HEK293 (cell line): ENCODE measurements around the gene CRYZ.

ENCODE experiments used
- CTCF ChIA-PET: fragments of 350-600 bp; formaldehyde crosslinking; extraction: SDS; loops from one replicate; lab custom pipeline; 2021; ENCODE audit warnings: antibody characterized with exemption; lab: Yijun Ruan, JAX
- POLR2A ChIA-PET: fragments of 300-600 bp; formaldehyde crosslinking; extraction: SDS; loops from one replicate; lab custom pipeline; 2020; ENCODE audit warnings: antibody characterized with exemption, inconsistent platforms; lab: Yijun Ruan, JAX
- H3K27ac ChIP-seq: fragments of 200-500 bp; sonication (Bioruptor generic); 2 replicates; pipeline ENCODE4 v1.5.1; 2014; ENCODE audit warnings: low read depth, low read length, control low read depth, inconsistent platforms; ENCODE audit errors: extremely low read depth
- H3K36me3 ChIP-seq, 2 experiments: fragments of 200-500 bp in 1 of 2; sonication (Bioruptor generic) in 1 of 2; 1 replicate in 1 of 2; 2 replicates in 1 of 2; pipeline ENCODE4 v1.5.1; 2014 to 2017; ENCODE audit warnings: inconsistent platforms in 2 of 2, low read length in 2 of 2; ENCODE audit not compliant: control insufficient read depth in 2 of 2, insufficient read depth in 1 of 2
- H3K4me1 ChIP-seq: fragments of 200-500 bp; sonication (Bioruptor generic); 2 replicates; pipeline ENCODE4 v1.5.1; 2014; ENCODE audit warnings: mild to moderate bottlenecking, low read length, inconsistent platforms; ENCODE audit not compliant: control insufficient read depth, insufficient read depth
- H3K4me3 ChIP-seq: 2 replicates; pipeline ENCODE4 v1.5.1; 2011; ENCODE audit warnings: low read depth, mild to moderate bottlenecking, control low read depth, low read length, moderate library complexity
- H3K9me3 ChIP-seq: fragments of 200-500 bp; sonication (Bioruptor generic); 2 replicates; pipeline ENCODE4 v1.5.1; 2014; ENCODE audit warnings: low read depth, low read length, inconsistent platforms; ENCODE audit not compliant: control insufficient read depth, insufficient read depth
- BCL11A ChIP-seq: fragments of 450-650 bp; formaldehyde crosslinking; IDR thresholded peaks from 2 replicates; pipeline ENCODE4 v1.5.1; 2016; ENCODE audit warnings: low read depth, missing biosample characterization, missing genetic modification characterization
- CTCF ChIP-seq: fragments of 450-650 bp; formaldehyde crosslinking; IDR thresholded peaks from 2 replicates; pipeline ENCODE4 v1.5.1; 2016; ENCODE audit warnings: missing biosample characterization, missing genetic modification characterization
- GLI2 ChIP-seq: fragments of 450-650 bp; formaldehyde crosslinking; IDR thresholded peaks from 2 replicates; pipeline ENCODE4; 2017; ENCODE audit warnings: missing biosample characterization, missing genetic modification characterization, low read depth, borderline replicate concordance
- KLF8 ChIP-seq: fragments of 450-650 bp; formaldehyde crosslinking; IDR thresholded peaks from 2 replicates; pipeline ENCODE4 v1.5.1; 2016; ENCODE audit warnings: missing biosample characterization, missing genetic modification characterization
- MYNN ChIP-seq: fragments of 450-650 bp; formaldehyde crosslinking; IDR thresholded peaks from 2 replicates; pipeline ENCODE4 v1.5.1; 2016; ENCODE audit warnings: missing biosample characterization, missing genetic modification characterization, borderline replicate concordance
- TSHZ1 ChIP-seq: fragments of 450-650 bp; formaldehyde crosslinking; IDR thresholded peaks from 2 replicates; pipeline ENCODE4 v1.5.1; 2016; ENCODE audit warnings: missing biosample characterization, missing genetic modification characterization, borderline replicate concordance
- ZBTB11 ChIP-seq: fragments of 450-650 bp; formaldehyde crosslinking; conservative IDR thresholded peaks from 2 replicates; pipeline ENCODE4 v1.5.1; 2016; ENCODE audit warnings: low read depth, missing biosample characterization, missing genetic modification characterization
- ZFHX2 ChIP-seq: fragments of 450-650 bp; formaldehyde crosslinking; conservative IDR thresholded peaks from 2 replicates; pipeline ENCODE4 v1.5.1; 2016; ENCODE audit warnings: missing biosample characterization, missing genetic modification characterization
- ZFP41 ChIP-seq: fragments of 450-650 bp; formaldehyde crosslinking; IDR thresholded peaks from 2 replicates; pipeline ENCODE4 v1.5.1; 2016; ENCODE audit warnings: missing biosample characterization, missing genetic modification characterization, borderline replicate concordance
- ZFP69B ChIP-seq: fragments of 450-650 bp; formaldehyde crosslinking; IDR thresholded peaks from 2 replicates; pipeline ENCODE4 v1.5.1; 2016; ENCODE audit warnings: missing biosample characterization, missing genetic modification characterization
- ZNF114 ChIP-seq: fragments of 450-650 bp; formaldehyde crosslinking; IDR thresholded peaks from 2 replicates; pipeline ENCODE4 v1.5.0; 2017; ENCODE audit warnings: missing biosample characterization, missing genetic modification characterization
- ZNF16 ChIP-seq: fragments of 450-650 bp; formaldehyde crosslinking; IDR thresholded peaks from 2 replicates; pipeline ENCODE4 v1.5.1; 2016; ENCODE audit warnings: low read depth, missing biosample characterization, missing genetic modification characterization
- ZNF2 ChIP-seq: fragments of 450-650 bp; formaldehyde crosslinking; IDR thresholded peaks from 2 replicates; pipeline ENCODE4 v1.5.1; 2016; ENCODE audit warnings: missing biosample characterization, missing genetic modification characterization
- ZNF211 ChIP-seq: fragments of 450-650 bp; formaldehyde crosslinking; IDR thresholded peaks from 2 replicates; pipeline ENCODE4 v1.5.1; 2016; ENCODE audit warnings: low read depth, missing biosample characterization, missing genetic modification characterization
- ZNF362 ChIP-seq: fragments of 450-650 bp; formaldehyde crosslinking; IDR thresholded peaks from 2 replicates; pipeline ENCODE4 v1.5.1; 2016; ENCODE audit warnings: missing biosample characterization, missing genetic modification characterization
- ZNF48 ChIP-seq: fragments of 450-650 bp; formaldehyde crosslinking; IDR thresholded peaks from 2 replicates; pipeline ENCODE4 v1.5.1; 2016; ENCODE audit warnings: missing biosample characterization, missing genetic modification characterization
- ZNF544 ChIP-seq: fragments of 450-650 bp; formaldehyde crosslinking; IDR thresholded peaks from 2 replicates; pipeline ENCODE4 v1.5.0; 2017; ENCODE audit warnings: missing biosample characterization, missing genetic modification characterization
- ZNF585B ChIP-seq: fragments of 450-650 bp; formaldehyde crosslinking; IDR thresholded peaks from 2 replicates; pipeline ENCODE4 v1.5.1; 2016; ENCODE audit warnings: missing biosample characterization, missing genetic modification characterization
- ZNF623 ChIP-seq: fragments of 450-650 bp; formaldehyde crosslinking; IDR thresholded peaks from 2 replicates; pipeline ENCODE4 v1.5.1; 2016; ENCODE audit warnings: missing biosample characterization, missing genetic modification characterization
- ZNF639 ChIP-seq: fragments of 450-650 bp; formaldehyde crosslinking; IDR thresholded peaks from 2 replicates; pipeline ENCODE4 v1.5.1; 2016; ENCODE audit warnings: missing biosample characterization, missing genetic modification characterization
- ZNF664 ChIP-seq: fragments of 450-650 bp; formaldehyde crosslinking; IDR thresholded peaks from 2 replicates; pipeline ENCODE4 v1.5.1; 2016; ENCODE audit warnings: missing biosample characterization, missing genetic modification characterization
- ZNF747 ChIP-seq: fragments of 450-650 bp; formaldehyde crosslinking; IDR thresholded peaks from 2 replicates; pipeline ENCODE4 v1.5.1; 2016; ENCODE audit warnings: missing biosample characterization, missing genetic modification characterization
- ZNF830 ChIP-seq: fragments of 450-650 bp; IDR thresholded peaks from 2 replicates; pipeline ENCODE4 v1.5.0; 2018; ENCODE audit warnings: missing biosample characterization, missing genetic modification characterization, low read depth, mild to moderate bottlenecking, moderate library complexity
- ZSCAN4 ChIP-seq: fragments of 450-650 bp; formaldehyde crosslinking; IDR thresholded peaks from 2 replicates; pipeline ENCODE4 v1.5.1; 2017; ENCODE audit warnings: missing biosample characterization, missing genetic modification characterization

Gene CRYZ

GRCh38 chr1:74732960-74733603 lies at the start of gene CRYZ, which contains the start of gene TYW3:
Gene CRYZ, minus strand, starts transcription at chr1:74733050. Its CDS starts 8,229 bp downstream, at chr1:74724821.
Gene TYW3, plus strand, starts transcription at chr1:74733152. Its CDS starts 93 bp downstream, at chr1:74733245.
- Histone ChIP-seq H3K9me3 (no peaks in the 10 kb centered on the region), H3K4me1 (no peaks in the 10 kb centered on the region), H3K36me3 (peaks cover 9 to 16% of the 10 kb centered on the region in 2 experiments; a peak in 2 of 3 replicates), H3K4me3 (peak within 1 kb of the TSS; percentile 73), H3K27ac (peak within 1 kb of the TSS; percentile 73)
- ChIA-PET POLR2A (no interaction called here), CTCF (interaction anchor here (0.6 to 4.4 kb wide), 15 partner anchors 10 to 963 kb away, joined by 3 to 21 read pairs (median 3); no protein-coding TSS in a partner anchor)
- TF ChIP-seq ZFP69B (tag by site-specific recombination) (no peak), TSHZ1 (tag by site-specific recombination) (0 out of 2 replicates have a peak, but pooled peaks have one; percentile 11), KLF8 (tag by site-specific recombination) (peak; percentile 79), ZFP41 (no peak), ZNF48 (no peak), ZNF114 (tag by site-specific recombination) (no peak), BCL11A (tag by site-specific recombination) (no peak), ZNF623 (tag by site-specific recombination) (peak; percentile 24; the same call in 1 of the 2 replicates), GLI2 (tag by site-specific recombination) (no peak), ZNF2 (peak; percentile 75; the same call in 1 of the 2 replicates), ZNF664 (no peak), CTCF (tag by site-specific recombination) (peak; percentile 27; the same call in 1 of the 2 replicates), ZNF211 (tag by site-specific recombination) (no peak), ZNF16 (no peak), ZNF639 (tag by site-specific recombination) (peak; percentile 91), ZSCAN4 (no peak), ZNF544 (tag by site-specific recombination) (no peak), MYNN (tag by site-specific recombination) (no peak), ZNF747 (no peak), ZBTB11 (tag by site-specific recombination) (peak; percentile 70), ZFHX2 (tag by site-specific recombination) (no peak), ZNF362 (tag by site-specific recombination) (no peak), ZNF585B (tag by site-specific recombination) (no peak), ZNF830 (tag by site-specific recombination) (no peak)
